HCT116 (cell line): Measurements from ENCODE around the gene ICAM1. TPM values are rescaled to one million over a fixed set of nuclear protein-coding genes. Genes with fewer than 3 reads are reported as not detected.

Experiments used
- ATAC-seq: fragments of 200-7000 bp; cut with Tn5 transposase; 2 replicates; pipeline ENCODE4 v1.9.1; 2020; ENCODE audit warnings: mild to moderate bottlenecking, moderate library complexity
- BruUV-seq: library from RNA; stranded (reverse); fragments of 400-500 nt; replicated peaks from 2 replicates; lab custom pipeline; 2021; lab: Mats Ljungman, UMichigan
- CTCF ChIA-PET: fragments of 300-600 bp; sonication (Branson Sonifier 250); formaldehyde crosslinking; loops from one replicate; lab custom pipeline; 2021; ENCODE audit warnings: antibody characterized with exemption; lab: Charles Lee
- POLR2A ChIA-PET: fragments of 300-600, 350-600 bp; sonication (Branson Sonifier 250); formaldehyde crosslinking; loops from one replicate; lab custom pipeline; 2021; ENCODE audit warnings: antibody characterized with exemption; lab: Charles Lee
- RAD21 ChIA-PET, 2 experiments: fragments of 300-600 bp; sonication (Branson Sonifier 250); formaldehyde crosslinking; loops; one replicate each; lab custom pipeline; 2023; ENCODE audit warnings: low total read pairs in 2 of 2; ENCODE audit not compliant: uncharacterized antibody in 2 of 2, unreplicated experiment in 2 of 2, low non-redundant PET in 1 of 2; lab: Charles Lee
- DNase-seq: peaks from one replicate; pipeline ENCODE4 v3.0.0-alpha.2; 2010; ENCODE audit warnings: low read depth, low spot score
- H2AFZ ChIP-seq: fragments of 200-600 bp; shearing (Covaris generic), sonication (generic); 2 replicates; pipeline ENCODE4 v1.6.1; 2017; ENCODE audit warnings: low read depth, mixed run types, mixed read lengths, antibody characterized with exemption, low read length; ENCODE audit not compliant: poor library complexity, severe bottlenecking
- H3K27ac ChIP-seq: 2 replicates; pipeline ENCODE4 v1.5.1; 2012; ENCODE audit warnings: low read depth, low read length
- H3K27me3 ChIP-seq: fragments of 200-600 bp; sonication (generic); 2 replicates; pipeline ENCODE4 v1.6.1; 2016; ENCODE audit warnings: mixed run types, low read length, mixed read lengths; ENCODE audit not compliant: insufficient read depth
- H3K36me3 ChIP-seq, 2 experiments: fragments of 200-500 bp in 1 of 2; fragments of 200-600 bp in 1 of 2; sonication (Bioruptor generic) in 1 of 2; sonication (generic) in 1 of 2; 2 replicates each; pipeline versions ENCODE4 v1.5.1 to v1.6.1; 2014 to 2016; ENCODE audit warnings: low read length in 2 of 2, inconsistent platforms in 1 of 2, mixed read lengths in 1 of 2, mixed run types in 1 of 2; ENCODE audit not compliant: insufficient read depth in 2 of 2, control insufficient read depth in 1 of 2
- H3K4me1 ChIP-seq, 2 experiments: fragments of 200-600 bp in 1 of 2; sonication (generic) in 1 of 2; 2 replicates each; pipeline versions ENCODE4 v1.5.1 to v1.6.1; 2012 to 2017; ENCODE audit warnings: low read length in 2 of 2, inconsistent platforms in 1 of 2, mild to moderate bottlenecking in 1 of 2, mixed read lengths in 1 of 2, mixed run types in 1 of 2, moderate library complexity in 1 of 2; ENCODE audit not compliant: insufficient read depth in 2 of 2, control insufficient read depth in 1 of 2
- H3K4me2 ChIP-seq: fragments of 200-600 bp; sonication (generic); 2 replicates; pipeline ENCODE4 v1.6.1; 2017; ENCODE audit warnings: mixed run types, low read length, mixed read lengths
- H3K4me3 ChIP-seq, 2 experiments: fragments of 200-600 bp in 1 of 2; sonication (generic) in 1 of 2; replicated peaks in 1 of 2; 2 replicates each; pipeline ENCODE4 v1.5.1; 2011 to 2016; ENCODE audit warnings: low read length in 2 of 2, control low read depth in 1 of 2, low read depth in 1 of 2, mild to moderate bottlenecking in 1 of 2, mixed read lengths in 1 of 2, mixed run types in 1 of 2
- H3K79me2 ChIP-seq: fragments of 200-600 bp; sonication (generic); 2 replicates; pipeline ENCODE4 v1.6.1; 2017; ENCODE audit warnings: mild to moderate bottlenecking, mixed run types, low read length, moderate library complexity, mixed read lengths; ENCODE audit not compliant: insufficient read depth
- H3K9ac ChIP-seq: fragments of 200-600 bp; sonication (generic); 2 replicates; pipeline ENCODE4 v1.6.1; 2016; ENCODE audit warnings: low read length, mixed read lengths
- H3K9me2 ChIP-seq: fragments of 200-600 bp; sonication (generic), shearing (Covaris generic); 2 replicates; pipeline ENCODE4 v1.6.1; 2017; ENCODE audit warnings: mixed run types, mild to moderate bottlenecking, moderate library complexity; ENCODE audit not compliant: insufficient read depth
- H3K9me3 ChIP-seq, 2 experiments: fragments of 200-500 bp in 1 of 2; fragments of 200-600 bp in 1 of 2; sonication (Bioruptor generic) in 1 of 2; sonication (generic) in 1 of 2; 2 replicates each; pipeline ENCODE4 v1.6.1; 2014 to 2017; ENCODE audit warnings: low read length in 2 of 2, mixed read lengths in 2 of 2, inconsistent platforms in 1 of 2, low read depth in 1 of 2, mild to moderate bottlenecking in 1 of 2, mixed run types in 1 of 2, moderate library complexity in 1 of 2; ENCODE audit not compliant: control insufficient read depth in 1 of 2, insufficient read depth in 1 of 2
- H4K20me1 ChIP-seq: fragments of 200-600 bp; sonication (generic), shearing (Covaris generic); 2 replicates; pipeline ENCODE4 v1.6.1; 2017; ENCODE audit warnings: mixed run types, mild to moderate bottlenecking, moderate library complexity; ENCODE audit not compliant: insufficient read depth
- CEBPB ChIP-seq: IDR thresholded peaks from 2 replicates; pipeline ENCODE4 v1.6.1; 2012; ENCODE audit warnings: low read depth
- EGR1 ChIP-seq: IDR thresholded peaks from 2 replicates; pipeline ENCODE4 v1.6.1; 2012; ENCODE audit warnings: low read depth
- ELF1 ChIP-seq: IDR thresholded peaks from 2 replicates; pipeline ENCODE4 v1.6.1; 2012; ENCODE audit warnings: low read depth, borderline replicate concordance
- EZH2 ChIP-seq: fragments of 200-600 bp; sonication (generic); IDR thresholded peaks from 2 replicates; pipeline ENCODE4 v1.6.1; 2017; ENCODE audit warnings: antibody characterized with exemption, mixed run types
- EZH2phosphoT487 ChIP-seq: fragments of 200-600 bp; IDR thresholded peaks from 2 replicates; pipeline ENCODE4 v1.6.1; 2018; ENCODE audit warnings: antibody characterized with exemption, borderline replicate concordance
- FOSL1 ChIP-seq: IDR thresholded peaks from 2 replicates; pipeline ENCODE4 v1.6.1; 2012; ENCODE audit warnings: low read depth
- JUND ChIP-seq: IDR thresholded peaks from 2 replicates; pipeline ENCODE4 v1.6.1; 2012
- POLR2A ChIP-seq: IDR thresholded peaks from 2 replicates; pipeline ENCODE4 v1.7.0; 2011; ENCODE audit warnings: borderline replicate concordance; ENCODE audit not compliant: insufficient read depth, insufficient read length; ENCODE audit errors: extremely low read depth
- SP1 ChIP-seq: IDR thresholded peaks from 2 replicates; pipeline ENCODE4 v1.6.1; 2012; ENCODE audit warnings: low read depth
- TCF7L2 ChIP-seq: IDR thresholded peaks from 2 replicates; pipeline ENCODE4 v1.7.0; 2011; ENCODE audit warnings: borderline replicate concordance, inconsistent platforms; ENCODE audit not compliant: insufficient read depth, insufficient read length; ENCODE audit errors: extremely low read depth
- YY1 ChIP-seq: IDR thresholded peaks from 2 replicates; pipeline ENCODE4 v1.6.1; 2011; ENCODE audit warnings: low read length, low read depth, moderate library complexity, mild to moderate bottlenecking; ENCODE audit not compliant: insufficient replicate concordance; ENCODE audit errors: extremely low read depth
- intact Hi-C: fragments of 100-400 bp; cut with micrococcal nuclease; formaldehyde crosslinking; loops from 2 replicates; pipeline ENCODE4 v1.10.0; 2022
- total RNA-seq: library from RNA; stranded (reverse); gene quantifications from one replicate; pipeline ENCODE4 v1.2.1, GENCODE V29; 2021; ENCODE audit not compliant: unreplicated experiment
- TF ChIP-seq, protein P1 (sequence below): IDR thresholded peaks from 2 replicates; pipeline ENCODE4 v1.6.1; 2012
- TF ChIP-seq, protein P2 (sequence below), 3 experiments: fragments of 200-600 bp in 1 of 3; sonication (generic) in 1 of 3; IDR thresholded peaks in 2 of 3; conservative IDR thresholded peaks in 1 of 3; 2 replicates each; pipeline ENCODE4 v1.5.1; 2012 to 2017; ENCODE audit warnings: low read depth in 2 of 3, low read length in 2 of 3, antibody characterized with exemption in 1 of 3, borderline replicate concordance in 1 of 3, control low read depth in 1 of 3, mild to moderate bottlenecking in 1 of 3, mixed read lengths in 1 of 3, mixed run types in 1 of 3, moderate library complexity in 1 of 3; ENCODE audit not compliant: insufficient read depth in 1 of 3
- TF ChIP-seq, protein P3 (sequence below): IDR thresholded peaks from 2 replicates; pipeline ENCODE4 v1.6.1; 2011; ENCODE audit warnings: mild to moderate bottlenecking, low read length, moderate library complexity; ENCODE audit not compliant: insufficient replicate concordance; ENCODE audit errors: extremely low read depth

The ICAM1 gene
- total RNA-seq, 1 experiment from 2014 or later, result 5.0 TPM

DNA sequence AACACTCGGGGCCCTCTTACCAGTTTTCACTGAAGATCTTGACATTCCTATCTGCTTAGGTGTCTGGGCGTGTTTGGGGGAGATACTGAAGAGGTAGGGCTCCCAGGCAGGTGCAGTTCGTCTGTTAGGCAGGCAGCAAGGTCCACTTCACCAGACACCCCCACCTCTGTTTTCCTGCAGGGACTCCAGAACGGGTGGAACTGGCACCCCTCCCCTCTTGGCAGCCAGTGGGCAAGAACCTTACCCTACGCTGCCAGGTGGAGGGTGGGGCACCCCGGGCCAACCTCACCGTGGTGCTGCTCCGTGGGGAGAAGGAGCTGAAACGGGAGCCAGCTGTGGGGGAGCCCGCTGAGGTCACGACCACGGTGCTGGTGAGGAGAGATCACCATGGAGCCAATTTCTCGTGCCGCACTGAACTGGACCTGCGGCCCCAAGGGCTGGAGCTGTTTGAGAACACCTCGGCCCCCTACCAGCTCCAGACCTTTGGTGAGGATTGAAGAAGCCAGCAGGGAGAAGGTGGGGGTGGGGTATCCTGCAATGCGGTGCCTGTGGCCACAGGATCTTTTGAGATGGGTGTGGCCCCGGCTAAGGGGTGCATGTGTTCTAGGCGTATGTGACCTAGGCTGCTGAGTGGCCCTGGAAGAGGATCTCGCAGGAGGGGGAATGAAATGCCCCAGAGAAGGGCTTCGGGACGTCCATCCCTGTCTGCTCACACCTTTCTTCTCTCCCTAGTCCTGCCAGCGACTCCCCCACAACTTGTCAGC, 12.6 kb downstream of the ICAM1 start:
- RAD21 ChIA-PET, result no interaction called here
- Histone ChIP-seq H4K20me1 (no peaks in the 10 kb centered on the region), H3K36me3 (no peaks in the 10 kb centered on the region; a peak in 2 of 4 replicates), H3K4me1 (peaks cover 13 to 33% of the 10 kb centered on the region in 2 experiments), H3K4me2 (peak overlapping the region; percentile 59), H3K9me3 (no peaks in the 10 kb centered on the region), H3K9ac (no peak overlapping the region), H3K9me2 (no peaks in the 10 kb centered on the region), H2AFZ (no peak overlapping the region), H3K79me2 (no peaks in the 10 kb centered on the region), H3K27ac (peak overlapping the region; percentile 44), H3K4me3 (peak overlapping the region in 1 of 2 experiments; percentile 3; a peak in 1 of 4 replicates), H3K27me3 (no peaks in the 10 kb centered on the region)
- POLR2A ChIA-PET, result interaction anchor here (1.5 kb wide), 1 partner anchor 14 kb away, joined by 3 read pairs; no protein-coding TSS in a partner anchor
- no peak for TF ChIP-seq FOSL1
- TF ChIP-seq, protein P1, sequence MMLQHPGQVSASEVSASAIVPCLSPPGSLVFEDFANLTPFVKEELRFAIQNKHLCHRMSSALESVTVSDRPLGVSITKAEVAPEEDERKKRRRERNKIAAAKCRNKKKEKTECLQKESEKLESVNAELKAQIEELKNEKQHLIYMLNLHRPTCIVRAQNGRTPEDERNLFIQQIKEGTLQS, result no peak
- TF ChIP-seq TCF7L2, result no peak
- TF ChIP-seq EZH2, result no peak
- TF ChIP-seq, protein P2, sequence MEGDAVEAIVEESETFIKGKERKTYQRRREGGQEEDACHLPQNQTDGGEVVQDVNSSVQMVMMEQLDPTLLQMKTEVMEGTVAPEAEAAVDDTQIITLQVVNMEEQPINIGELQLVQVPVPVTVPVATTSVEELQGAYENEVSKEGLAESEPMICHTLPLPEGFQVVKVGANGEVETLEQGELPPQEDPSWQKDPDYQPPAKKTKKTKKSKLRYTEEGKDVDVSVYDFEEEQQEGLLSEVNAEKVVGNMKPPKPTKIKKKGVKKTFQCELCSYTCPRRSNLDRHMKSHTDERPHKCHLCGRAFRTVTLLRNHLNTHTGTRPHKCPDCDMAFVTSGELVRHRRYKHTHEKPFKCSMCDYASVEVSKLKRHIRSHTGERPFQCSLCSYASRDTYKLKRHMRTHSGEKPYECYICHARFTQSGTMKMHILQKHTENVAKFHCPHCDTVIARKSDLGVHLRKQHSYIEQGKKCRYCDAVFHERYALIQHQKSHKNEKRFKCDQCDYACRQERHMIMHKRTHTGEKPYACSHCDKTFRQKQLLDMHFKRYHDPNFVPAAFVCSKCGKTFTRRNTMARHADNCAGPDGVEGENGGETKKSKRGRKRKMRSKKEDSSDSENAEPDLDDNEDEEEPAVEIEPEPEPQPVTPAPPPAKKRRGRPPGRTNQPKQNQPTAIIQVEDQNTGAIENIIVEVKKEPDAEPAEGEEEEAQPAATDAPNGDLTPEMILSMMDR (IDR thresholded peaks at IDR 0.05 in 2 of 3, conservative IDR thresholded peaks at IDR 0.05 in 1 of 3; ENCODE audit: borderline replicate concordance in 1 of 3, insufficient read depth in 1 of 3, low read depth in 2 of 3, low read length in 2 of 3), result no peak
- no peak for TF ChIP-seq EZH2phosphoT487
- TF ChIP-seq ELF1, result no peak
- no peak for TF ChIP-seq JUND
- TF ChIP-seq CEBPB, result no peak
- no peak for TF ChIP-seq EGR1
- no peak for TF ChIP-seq POLR2A
- TF ChIP-seq YY1, result no peak
- TF ChIP-seq SP1, result no peak
- TF ChIP-seq, protein P3, sequence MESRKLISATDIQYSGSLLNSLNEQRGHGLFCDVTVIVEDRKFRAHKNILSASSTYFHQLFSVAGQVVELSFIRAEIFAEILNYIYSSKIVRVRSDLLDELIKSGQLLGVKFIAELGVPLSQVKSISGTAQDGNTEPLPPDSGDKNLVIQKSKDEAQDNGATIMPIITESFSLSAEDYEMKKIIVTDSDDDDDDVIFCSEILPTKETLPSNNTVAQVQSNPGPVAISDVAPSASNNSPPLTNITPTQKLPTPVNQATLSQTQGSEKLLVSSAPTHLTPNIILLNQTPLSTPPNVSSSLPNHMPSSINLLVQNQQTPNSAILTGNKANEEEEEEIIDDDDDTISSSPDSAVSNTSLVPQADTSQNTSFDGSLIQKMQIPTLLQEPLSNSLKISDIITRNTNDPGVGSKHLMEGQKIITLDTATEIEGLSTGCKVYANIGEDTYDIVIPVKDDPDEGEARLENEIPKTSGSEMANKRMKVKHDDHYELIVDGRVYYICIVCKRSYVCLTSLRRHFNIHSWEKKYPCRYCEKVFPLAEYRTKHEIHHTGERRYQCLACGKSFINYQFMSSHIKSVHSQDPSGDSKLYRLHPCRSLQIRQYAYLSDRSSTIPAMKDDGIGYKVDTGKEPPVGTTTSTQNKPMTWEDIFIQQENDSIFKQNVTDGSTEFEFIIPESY, result no peak
- DNase-seq, result no peak
- ATAC-seq, result peak; percentile 60
- no TSS peak for BruUV-seq
- CTCF ChIA-PET, result no interaction called here
- intact Hi-C loops, result no loop called here
